Right forelimb (tissue), 1 donor: ENCODE data around the gene RAD52.
"Not testable (repeated sequence)": the region's sequence is repeated elsewhere in the genome, so short reads cannot be mapped to it uniquely, and the experiment has no call there.

Experiments used
- DNase-seq: peaks from one replicate; pipeline ENCODE4 v3.0.0-alpha.2; 2018

Gene RAD52

DNA sequence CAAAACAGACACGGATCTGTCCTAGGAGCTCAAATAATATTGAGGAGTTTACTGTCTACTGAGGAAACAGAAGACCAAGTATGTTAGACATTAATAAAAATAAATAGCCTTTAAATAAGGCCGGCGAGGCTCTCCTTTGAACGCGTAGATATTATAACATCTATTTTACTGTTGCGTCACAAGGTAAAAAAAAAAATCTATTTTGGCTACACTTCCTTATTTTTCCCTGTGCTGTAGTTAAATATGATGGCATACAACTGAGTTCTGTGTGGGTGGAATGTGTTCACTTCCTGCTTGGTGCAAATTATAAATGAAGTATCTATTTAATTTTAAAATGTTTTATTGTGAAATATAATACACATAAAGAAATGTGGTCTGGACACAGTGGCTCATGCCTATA, 17.2 kb upstream of the RAD52 start:
- DNase-seq, result no peak

DNA sequence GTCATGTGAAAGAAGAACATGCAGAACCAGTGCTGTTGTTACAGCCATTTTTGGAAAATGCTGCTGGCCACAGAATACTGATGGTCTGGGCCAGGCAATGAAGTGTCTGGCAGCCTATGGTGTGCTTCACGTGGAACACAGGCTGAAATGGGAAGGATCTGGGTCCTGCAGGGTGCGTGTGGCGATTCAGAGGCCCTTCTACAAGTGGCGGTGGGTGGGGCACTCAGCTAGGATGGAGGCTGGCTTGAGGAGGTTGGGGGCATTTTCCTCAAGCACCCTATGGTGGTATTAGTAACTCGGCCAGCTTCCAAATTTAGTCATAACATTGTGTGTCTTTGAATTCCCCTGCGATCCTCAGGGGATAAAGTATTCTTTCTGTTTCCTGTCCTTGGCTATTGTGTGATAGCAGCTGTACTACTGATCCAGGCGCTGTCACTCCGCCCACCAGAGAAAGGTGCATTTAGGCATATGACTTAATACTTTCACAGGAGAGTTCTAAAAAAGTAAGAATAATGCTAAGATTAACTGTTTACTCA, 9.2 kb upstream of the RAD52 start:
- no peak for DNase-seq

DNA sequence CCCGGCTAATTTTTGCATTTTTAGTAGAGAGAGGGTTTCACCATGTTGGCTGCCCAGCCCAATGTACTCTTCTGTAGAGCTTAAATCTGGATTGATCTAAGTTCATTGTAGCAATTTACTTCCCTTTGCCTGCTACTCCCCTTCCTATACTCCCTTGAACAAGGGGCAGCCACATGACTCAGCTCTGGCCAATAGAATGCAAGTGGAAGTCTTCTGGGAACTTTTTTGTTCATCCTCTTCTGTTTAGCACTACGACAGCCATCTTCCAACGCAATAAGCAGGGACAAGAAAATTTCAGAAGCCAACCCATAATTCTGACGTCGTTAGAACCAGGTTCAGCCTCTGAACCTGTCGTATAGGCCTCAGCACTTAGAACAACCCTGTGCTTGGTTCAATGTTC, 6.4 kb upstream of the RAD52 start:
- no peak for DNase-seq

DNA sequence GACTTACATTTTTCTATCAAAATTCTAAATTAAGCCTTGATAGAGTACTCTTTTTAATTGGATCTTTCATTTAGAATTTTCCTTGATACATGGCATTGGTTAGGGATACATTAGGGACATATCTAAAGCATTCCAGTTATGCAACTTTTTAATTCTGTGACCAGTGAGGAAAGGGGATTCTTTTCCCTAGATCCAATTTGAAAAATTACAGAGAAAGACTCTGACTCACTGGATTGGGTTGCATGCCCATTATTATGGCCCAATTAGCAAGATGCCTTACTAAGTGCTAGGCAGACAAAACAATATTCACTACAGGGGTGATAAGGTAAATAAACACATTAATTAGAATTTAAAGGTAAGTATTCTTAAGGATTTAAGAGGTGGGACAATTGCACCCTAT, 5.2 kb upstream of the RAD52 start:
- DNase-seq, result no peak

DNA sequence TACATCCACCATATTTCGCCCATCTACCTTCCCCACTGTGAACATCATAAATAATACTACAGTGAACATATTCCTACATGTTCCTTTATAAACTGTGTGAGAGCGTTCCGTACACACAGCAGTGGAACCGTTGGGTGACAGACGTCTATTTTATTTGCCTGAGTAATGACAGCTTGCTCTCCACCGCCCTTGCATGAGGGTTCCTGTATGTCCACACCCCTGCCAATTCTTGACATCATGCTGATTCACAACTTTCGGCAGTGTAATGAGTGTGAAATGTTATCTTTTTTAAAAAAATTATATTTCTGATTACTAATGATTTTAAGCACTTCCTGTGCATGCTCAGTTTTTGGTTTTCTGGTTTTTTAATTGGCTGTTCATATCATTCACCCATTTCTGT, 4.3 kb upstream of the RAD52 start:
- no peak for DNase-seq

DNA sequence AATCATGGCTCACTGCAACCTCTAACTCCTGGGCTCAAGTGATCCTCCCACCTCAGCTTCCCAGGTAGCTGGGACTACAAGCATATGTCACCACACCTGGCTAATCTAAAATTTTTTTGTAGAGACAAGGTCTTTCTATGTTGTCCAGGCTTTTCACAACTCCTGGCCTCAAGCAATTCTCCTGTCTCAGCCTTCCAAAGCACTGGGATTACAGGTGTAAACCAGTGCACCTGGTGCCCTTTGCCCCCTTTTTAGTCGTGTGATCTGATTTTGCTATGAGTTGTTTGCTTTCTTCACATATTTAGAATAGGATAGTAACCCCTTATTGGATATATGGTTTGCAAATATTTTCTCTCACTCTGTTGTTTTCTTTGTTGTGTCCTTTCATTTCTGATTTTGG, 1.7 kb upstream of the RAD52 start:
- no peak for DNase-seq

DNA sequence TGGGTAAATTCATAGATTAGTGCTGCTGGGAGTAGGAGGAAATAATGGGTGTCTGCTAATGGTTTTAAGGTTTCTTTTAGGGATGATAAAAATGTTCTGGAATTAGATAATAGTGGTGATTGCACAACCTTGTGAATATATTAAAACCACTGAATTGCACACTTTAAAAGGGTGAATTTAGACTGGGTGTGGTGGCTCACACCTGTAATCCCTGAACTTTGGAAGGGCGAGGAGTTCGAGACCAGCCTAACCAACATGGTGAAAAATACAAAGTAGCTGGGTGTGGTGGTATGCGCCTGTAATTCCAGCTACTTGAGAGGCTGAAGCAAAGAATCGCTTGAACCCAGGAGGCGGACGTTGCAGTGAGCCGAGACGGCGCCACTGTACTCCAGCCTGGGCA, 1.3 kb downstream of the RAD52 start:
- no peak for DNase-seq

DNA sequence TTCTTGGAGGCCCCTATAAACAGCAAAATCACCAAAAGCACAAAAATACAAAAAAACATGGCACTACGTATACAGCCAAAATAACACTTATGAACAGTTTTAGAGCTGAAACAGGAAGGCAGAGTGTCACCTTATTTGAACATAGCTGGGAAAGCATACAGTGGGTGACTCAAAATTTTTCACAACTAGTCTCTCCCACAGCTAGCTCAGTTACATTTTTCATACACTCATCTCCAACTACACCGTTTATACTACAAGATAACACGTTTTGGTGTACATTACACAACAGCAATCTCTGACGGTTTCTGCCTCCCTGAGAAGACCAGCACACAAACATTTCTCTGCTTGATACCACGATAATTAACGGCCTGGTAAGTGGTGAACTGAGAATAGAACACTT, 2.9 kb downstream of the RAD52 start:
- no peak for DNase-seq

DNA sequence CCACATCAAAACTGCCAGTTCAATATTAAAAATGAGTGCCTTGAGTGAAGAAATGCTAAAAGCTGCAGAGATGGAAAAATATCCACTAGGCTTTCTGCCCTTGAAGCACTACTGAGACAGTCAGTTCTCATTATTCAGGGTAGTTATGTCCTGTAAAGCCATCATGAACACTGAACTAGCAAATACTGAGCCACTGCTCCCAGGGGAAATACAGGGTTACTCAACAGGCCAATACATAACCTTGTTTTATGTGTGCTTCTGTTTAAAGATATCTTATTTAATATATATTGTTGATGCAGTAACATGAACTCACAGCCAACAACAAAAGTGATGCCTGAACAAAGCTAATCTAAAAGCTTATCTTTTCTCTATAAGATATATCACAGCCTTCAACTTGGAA, 3.3 kb downstream of the RAD52 start:
- no peak for DNase-seq

DNA sequence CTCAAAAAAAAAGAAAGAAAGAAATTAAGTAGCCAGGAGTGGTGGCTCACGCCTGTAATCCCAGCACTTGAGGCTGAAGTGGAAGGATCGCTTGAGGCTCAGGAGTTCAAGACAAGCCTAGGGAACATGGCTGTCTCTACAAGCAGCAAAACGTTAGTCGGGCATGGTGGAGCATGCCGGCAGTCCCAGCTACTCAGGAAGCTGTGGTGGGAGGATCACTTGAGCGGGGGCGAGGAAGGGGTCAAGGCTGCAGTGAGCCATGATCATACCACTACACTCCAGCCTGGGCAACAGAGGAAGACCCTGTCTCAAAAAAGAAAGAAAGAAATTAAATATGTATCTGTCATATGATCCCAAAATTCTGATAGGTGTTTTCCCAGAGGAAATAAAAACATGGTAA, 5.3 kb downstream of the RAD52 start:
- DNase-seq, result no peak

DNA sequence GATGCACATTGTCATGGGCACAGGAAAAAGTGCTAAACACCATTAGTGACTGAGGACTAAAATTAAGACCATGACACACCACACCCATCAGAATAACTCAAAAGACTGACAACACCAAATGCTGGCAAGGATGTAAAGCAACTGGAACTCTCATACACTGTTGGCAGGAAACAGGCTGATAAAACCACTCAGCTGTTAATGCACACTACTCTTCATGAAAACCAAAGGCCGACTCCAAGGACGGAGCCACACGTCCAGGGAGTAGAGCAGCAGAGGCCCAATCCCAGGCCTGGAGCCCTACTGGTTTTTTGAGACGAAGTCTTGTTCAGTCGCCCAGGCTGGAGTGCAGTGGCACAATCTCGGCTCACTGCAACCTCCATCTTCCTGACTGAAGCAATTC, 6.4 kb downstream of the RAD52 start:
- no peak for DNase-seq

DNA sequence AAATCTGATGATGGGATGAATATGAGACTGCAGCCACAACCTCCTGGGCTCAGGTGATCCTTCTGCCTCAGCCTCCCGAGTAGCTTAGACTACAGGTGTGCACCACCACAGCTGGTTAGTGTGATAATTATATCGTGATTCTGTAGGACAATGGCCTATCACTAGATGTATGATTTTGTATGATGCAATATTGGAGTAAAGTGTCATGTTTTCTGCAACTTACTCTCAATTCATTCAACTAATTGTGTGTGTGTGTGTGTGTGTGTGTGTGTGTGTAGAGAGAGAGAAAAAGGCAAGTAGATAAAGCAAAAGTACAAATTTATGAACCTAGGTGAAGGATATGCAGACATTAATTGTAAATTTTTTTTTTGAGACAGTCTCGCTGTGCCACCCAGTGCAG, 10.7 kb downstream of the RAD52 start:
- DNase-seq, result no peak

DNA sequence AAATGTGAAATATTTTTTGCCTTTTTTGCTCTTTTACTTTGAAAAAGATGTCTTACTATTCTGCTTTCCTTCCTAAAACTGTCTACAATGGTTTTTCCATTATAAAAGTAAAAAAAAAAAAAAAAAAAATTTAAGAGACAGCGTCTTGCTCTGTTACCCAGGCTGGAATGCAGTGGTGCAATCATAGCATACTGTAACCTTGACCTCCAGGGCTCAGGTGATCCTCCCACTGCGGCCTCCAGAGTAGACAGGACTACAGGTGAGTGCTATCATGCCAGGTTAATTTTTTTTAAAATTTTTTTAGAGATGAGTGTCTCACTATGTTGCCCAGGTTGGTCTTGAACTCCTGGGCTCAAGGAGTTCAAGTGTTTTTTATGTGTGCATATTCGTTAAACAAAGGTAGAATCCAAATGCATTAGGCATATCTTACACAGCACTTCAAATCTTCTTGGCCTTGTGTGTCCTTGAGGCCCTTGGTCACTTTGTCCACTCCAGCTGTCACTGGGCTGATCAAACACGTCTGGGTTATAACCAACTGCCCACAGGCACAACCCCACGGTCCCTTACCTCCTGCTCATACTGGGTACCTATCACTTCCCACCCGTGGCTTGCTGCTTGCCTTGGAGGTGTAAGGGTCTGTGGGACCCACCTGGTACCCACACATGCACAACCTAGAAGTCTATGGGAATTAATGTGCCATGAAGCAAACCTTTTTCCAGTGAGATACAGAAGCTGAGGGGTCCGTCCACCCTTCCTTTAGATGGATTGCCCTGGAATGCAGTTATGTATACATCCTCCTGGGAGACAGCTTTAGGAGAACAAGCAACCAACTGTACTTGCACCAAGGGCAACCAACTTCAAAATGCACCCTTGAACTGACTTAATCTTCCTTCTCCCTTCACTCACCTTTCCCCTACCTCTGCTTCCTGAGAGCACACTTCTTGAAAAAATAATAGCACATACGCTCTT, 12.8 kb downstream of the RAD52 start:
- DNase-seq, result no peak

DNA sequence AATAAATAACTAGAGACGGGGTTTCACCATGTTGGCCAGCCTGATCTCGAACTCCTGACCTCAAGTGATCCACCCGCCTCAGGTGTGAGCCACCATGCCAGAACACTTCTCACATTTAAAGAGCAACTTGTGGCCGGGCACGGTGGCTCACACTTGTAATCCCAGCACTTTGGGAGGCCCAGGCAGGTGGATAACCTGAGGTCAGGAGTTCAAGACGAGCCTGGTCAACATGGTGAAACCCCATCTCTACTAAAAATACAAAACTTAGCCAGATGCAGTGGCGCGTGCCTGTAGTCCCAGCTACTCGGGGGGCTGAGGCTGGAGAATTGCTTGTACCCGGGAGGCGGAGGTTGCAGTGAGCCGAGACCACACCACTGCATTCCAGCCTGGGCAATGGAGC, 13.6 kb downstream of the RAD52 start:
- DNase-seq, result not testable (repeated sequence)

DNA sequence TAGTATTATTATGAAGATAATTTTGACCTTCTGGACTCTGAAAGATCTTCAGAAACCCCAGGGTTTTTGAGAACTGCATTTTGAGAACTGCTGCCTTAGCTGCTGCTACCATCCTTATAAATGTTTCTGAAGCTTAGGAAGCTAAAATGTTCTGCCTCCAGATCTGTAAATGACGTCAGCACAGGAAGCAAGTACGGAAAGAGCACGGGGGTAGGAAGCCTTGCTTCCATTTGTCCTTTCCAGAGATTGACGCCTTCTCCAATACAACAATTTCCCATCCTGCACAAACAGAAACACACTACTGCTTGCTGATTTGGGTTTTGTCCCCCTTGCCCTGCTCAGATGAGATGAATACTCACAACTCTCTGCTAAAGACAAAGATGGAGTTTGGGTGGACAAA, 17.9 kb downstream of the RAD52 start:
- no peak for DNase-seq

DNA sequence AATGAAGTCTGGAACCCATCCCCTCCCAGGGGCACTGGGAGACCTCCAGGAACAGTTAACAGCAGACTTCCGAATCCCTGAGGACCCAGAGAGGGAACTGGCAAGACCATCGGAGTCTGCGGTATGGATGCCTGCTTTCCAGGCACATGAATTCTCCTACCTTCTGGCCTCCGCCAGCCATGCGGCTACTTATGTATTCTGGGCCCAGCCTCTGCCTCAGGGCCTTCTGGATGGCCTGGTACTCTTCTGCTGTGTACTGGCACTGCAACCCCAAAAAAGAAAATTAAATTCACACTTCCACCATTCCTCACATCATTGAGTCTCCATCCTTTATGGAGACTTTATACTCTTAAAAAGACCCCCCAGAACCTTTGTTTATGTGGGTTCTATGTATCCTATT, 18.4 kb downstream of the RAD52 start:
- DNase-seq, result no peak

DNA sequence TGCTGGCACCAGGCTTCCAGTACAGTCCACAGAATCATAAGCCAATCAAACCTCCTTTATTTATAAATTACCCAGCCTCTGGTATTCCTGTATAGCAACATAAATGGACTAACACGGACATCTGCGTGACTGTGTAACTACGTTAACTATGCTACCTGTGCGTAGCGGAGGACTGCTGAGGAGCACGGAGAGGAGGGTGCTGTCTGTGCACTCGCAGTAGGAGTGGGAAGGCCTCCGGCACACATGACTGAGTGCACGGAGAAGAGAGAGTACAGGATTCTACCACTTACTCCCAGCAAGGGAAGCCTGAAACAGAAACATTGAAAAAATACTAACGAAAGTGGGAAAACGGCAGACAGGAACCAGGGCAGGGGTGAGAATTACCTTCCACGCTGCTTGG, 22.9 kb downstream of the RAD52 start:
- no peak for DNase-seq

DNA sequence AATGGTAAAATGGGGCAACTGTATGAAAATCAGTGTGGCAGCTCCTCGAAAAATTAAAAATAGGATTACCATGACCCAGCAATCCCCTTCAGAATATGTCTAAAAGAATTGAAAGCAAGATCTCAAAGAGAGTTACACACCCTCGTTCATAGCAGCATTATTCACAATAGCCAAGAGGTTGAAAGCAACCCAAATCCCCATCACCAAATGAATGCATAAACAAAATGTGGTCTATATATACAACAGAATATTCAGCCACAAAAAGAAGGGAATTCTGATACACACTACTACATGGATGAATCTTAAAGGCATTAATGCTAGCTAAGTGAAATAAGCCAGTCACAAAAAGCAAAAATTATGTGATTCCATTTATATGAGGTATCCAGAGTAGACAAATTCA, 27.2 kb downstream of the RAD52 start:
- no peak for DNase-seq

DNA sequence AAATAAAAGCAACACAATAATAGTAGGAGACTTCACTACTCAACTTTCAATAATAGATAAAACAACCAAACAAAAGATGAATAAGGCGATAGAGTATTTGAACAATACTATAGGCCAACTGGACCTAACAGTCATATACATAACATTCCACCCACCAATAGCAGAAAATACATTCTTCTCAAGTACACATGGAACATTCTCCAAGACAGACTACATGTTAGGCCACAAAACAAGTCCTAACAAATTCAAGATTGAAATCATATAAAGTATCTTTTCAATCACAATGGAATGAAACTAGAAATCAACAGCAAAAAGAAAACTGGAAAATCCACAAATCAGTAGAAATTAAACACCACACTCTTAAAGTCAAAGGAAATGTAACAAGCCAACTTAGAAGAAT, 28.8 kb downstream of the RAD52 start:
- DNase-seq, result no peak

DNA sequence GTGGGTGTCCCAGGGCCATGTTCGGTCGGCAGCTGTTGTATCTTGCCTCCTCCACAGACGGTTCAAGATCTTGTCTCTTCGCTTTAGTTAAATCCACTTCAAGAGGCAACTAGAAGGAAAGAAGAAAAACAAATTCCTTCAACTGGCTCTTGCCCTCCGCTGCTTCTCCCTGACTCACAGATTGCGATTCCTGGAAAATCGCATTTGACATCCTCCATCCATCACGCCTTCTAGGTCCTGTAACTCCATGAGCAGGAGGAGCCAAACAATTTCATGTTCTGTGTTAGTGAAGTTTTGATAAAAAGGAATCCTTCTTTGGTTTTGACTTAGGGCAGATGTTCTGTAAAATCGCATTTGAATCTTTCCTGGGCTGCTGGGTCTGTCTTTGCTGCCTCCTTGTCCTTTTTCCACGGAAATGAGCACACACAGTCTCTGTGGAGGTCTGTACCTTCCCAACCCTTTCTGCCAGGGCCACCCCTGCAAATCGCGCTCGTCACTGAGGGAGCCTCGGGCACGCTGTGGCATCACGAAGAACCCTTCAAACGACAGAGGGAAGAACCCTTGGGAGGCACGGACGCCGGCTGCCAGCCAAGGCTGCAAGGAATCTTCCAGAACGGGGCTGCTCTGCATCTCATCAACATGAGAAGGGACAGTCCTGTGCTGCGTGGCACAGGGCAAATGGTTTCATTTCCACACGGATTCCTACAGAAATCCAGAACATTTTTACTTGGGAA, 32.6 kb downstream of the RAD52 start:
- no peak for DNase-seq

DNA sequence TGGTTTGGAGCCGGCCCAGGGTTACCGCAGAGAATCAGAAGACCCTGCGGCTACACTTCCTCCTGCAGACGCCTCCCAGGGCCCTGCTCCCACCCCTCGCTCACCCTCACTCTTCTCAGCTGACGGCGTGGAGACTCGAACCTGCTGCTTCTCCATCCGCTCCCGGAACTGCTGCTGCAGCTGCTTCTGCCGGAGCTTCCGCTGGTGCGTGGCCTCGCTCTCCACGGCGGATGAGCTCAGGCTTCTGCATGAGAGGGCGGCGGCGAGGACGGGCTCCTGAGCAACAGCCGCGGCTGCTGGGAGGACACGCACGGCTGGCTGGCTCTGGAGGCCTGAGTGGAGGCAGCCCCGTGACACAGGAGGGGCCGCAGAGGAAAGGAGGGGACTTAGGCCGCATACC, 33.3 kb downstream of the RAD52 start:
- no peak for DNase-seq

DNA sequence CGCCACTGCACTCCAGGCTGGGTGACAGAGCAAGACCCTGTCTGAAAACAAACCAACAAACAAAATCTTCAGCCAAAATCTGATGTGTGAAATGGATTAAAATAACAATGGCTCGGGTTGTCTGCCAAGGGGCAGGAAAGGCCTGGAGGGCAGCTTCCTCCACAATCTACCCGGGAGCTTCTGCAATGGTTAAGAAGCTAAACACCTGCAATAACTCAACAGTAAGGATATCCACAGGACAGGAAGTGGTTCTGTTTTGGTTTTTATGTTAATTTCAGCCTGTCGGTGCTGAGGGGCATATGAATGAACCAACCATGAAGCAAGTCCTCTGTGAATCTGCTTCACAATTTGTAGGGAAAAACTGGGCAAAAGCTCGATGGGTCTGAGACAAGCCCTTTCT, 34.4 kb downstream of the RAD52 start:
- DNase-seq, result no peak

DNA sequence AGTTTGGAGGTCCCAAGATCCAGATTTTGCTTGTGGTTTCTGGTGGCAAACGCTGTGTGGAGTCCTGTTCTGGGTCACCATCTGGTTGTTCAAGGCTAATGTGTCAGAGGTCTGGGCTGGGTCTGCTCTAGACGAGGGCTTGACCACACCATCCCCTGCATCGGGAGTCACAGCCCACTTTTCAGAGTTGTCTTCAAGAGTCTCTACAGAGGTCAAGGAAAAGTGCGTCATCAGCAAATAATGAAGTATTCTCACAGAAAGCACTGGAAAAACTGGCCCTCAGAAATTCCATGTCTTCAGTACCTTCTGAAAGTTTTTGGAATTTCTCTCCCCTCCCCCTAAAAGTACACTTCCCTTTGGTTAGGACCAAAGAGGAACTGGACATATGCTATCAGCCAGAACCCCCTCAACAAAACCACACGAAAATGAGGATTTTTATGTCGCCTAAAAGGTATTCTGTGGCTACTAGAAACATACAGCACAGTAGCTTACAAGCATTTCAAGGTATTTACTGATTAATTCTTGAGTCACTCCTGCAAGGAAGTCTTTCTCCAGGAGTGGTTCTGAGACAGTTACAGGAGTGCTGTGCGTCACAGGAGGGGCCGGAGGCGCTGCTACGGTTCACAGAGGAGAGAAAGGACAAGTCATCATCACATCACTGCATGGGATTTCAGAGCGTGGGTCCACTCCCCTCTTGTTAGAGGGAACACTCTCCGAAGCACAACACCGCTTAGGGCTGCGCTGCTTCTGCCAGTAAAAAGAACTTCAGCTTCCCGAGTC, 35.4 kb downstream of the RAD52 start:
- no peak for DNase-seq
